Measurements from ENCODE around the gene PALD1.
A peak's percentile ranks its signal among the peaks of the same experiment; 100 is the strongest.

PALD1 gene

DNA sequence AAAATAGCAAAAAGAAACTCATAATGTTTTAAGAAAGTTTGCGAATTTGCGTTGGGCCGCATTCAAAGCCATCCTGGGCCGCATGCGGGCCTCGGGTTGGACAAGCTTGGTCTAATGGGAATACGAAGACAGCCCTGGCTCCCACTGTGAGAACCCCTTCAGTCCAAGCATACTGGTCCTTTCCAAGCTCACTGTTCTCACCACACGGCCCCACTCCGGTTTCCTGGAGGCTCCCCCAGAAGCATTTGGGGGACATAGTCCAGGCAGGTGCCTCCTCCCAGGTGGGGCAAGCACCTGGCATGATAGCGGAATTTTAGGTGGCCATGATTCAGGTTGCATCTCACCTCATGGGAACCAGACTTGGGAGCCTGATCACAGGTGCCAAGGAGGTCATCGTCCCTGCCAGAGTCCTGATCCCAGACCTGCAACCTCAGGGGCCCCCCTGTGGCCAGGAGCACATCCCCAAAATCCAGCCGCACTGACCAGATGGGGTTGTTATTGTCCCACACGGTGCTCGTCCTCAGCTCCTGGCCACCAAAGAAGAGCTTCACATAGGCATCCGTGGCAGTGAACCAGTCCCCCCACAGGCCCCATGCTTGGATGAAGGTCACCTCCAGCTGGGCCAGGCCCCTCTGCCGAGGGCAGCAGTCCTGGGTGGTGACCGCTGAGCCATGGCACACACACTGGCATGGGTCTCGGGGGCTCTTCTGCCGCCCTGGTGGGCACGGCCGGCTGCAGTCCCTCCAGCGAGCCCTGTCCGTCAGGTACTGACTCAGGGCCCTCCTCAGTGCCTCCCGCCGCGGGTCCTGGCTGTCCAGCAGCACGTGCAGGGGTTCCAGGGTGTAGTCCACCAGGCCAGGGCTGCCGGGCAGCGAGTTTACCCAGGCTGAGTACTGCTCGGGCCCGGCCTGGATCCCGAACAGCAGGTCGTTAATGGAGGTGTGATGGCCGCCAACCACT, 119.6 kb downstream of the PALD1 start:
- ChIA-PET POLR2A (interaction anchor here (0.6 kb wide), 1 partner anchor 55 kb away, joined by 4 read pairs; no protein-coding TSS in a partner anchor), CTCF (interaction anchor here (0.8 kb wide), 1 partner anchor 20 kb away, joined by 3 read pairs; no protein-coding TSS in a partner anchor)
- no peak for DNase-seq (ENCODE audit: extremely low spot score)
- TF ChIP-seq, protein P1, sequence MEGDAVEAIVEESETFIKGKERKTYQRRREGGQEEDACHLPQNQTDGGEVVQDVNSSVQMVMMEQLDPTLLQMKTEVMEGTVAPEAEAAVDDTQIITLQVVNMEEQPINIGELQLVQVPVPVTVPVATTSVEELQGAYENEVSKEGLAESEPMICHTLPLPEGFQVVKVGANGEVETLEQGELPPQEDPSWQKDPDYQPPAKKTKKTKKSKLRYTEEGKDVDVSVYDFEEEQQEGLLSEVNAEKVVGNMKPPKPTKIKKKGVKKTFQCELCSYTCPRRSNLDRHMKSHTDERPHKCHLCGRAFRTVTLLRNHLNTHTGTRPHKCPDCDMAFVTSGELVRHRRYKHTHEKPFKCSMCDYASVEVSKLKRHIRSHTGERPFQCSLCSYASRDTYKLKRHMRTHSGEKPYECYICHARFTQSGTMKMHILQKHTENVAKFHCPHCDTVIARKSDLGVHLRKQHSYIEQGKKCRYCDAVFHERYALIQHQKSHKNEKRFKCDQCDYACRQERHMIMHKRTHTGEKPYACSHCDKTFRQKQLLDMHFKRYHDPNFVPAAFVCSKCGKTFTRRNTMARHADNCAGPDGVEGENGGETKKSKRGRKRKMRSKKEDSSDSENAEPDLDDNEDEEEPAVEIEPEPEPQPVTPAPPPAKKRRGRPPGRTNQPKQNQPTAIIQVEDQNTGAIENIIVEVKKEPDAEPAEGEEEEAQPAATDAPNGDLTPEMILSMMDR (IDR thresholded peaks at IDR 0.05; ENCODE audit: control extremely low read depth, extremely low read depth, low read depth, missing control alignments): no peak

- no peak for DNase-seq (ENCODE audit: extremely low spot score)
- POLR2A ChIA-PET: interaction anchor here (0.6 kb wide), 1 partner anchor 54 kb away, joined by 4 read pairs; no protein-coding TSS in a partner anchor
Observed at GRCh38 chr10:70598857-70599295, 120.3 kb downstream of the PALD1 start.

GRCh38 chr10:70599319-70599718, 120.8 kb downstream of the PALD1 start:
- TF ChIP-seq, protein P1 (IDR thresholded peaks at IDR 0.05; ENCODE audit: control extremely low read depth, extremely low read depth, low read depth, missing control alignments): no peak
- ChIA-PET POLR2A (no interaction called here), CTCF (no interaction called here)
- DNase-seq (ENCODE audit: extremely low spot score): no peak

More at GRCh38 chr10:70598857-70599295, 120.3 kb downstream of the PALD1 start:
- CTCF ChIA-PET: no interaction called here
- TF ChIP-seq, protein P1 (IDR thresholded peaks at IDR 0.05; ENCODE audit: control extremely low read depth, extremely low read depth, low read depth, missing control alignments): no peak

GRCh38 chr10:70599791-70600190, 121.2 kb downstream of the PALD1 start:
- CTCF ChIA-PET: no interaction called here
- TF ChIP-seq, protein P1 (IDR thresholded peaks at IDR 0.05; ENCODE audit: control extremely low read depth, extremely low read depth, low read depth, missing control alignments): no peak
- POLR2A ChIA-PET: no interaction called here
- DNase-seq (ENCODE audit: extremely low spot score): peak; percentile 16

GRCh38 chr10:70600512-70601395, 122.2 kb downstream of the PALD1 start:
- ChIA-PET CTCF (interaction anchor here (0.9 to 3.1 kb wide), 4 partner anchors 10 to 41 kb away, joined by 3 to 9 read pairs (median 4); no protein-coding TSS in a partner anchor), POLR2A (no interaction called here)
- TF ChIP-seq, protein P1 (IDR thresholded peaks at IDR 0.05; ENCODE audit: control extremely low read depth, extremely low read depth, low read depth, missing control alignments): no peak
- DNase-seq (ENCODE audit: extremely low spot score): peak; percentile 27

DNA sequence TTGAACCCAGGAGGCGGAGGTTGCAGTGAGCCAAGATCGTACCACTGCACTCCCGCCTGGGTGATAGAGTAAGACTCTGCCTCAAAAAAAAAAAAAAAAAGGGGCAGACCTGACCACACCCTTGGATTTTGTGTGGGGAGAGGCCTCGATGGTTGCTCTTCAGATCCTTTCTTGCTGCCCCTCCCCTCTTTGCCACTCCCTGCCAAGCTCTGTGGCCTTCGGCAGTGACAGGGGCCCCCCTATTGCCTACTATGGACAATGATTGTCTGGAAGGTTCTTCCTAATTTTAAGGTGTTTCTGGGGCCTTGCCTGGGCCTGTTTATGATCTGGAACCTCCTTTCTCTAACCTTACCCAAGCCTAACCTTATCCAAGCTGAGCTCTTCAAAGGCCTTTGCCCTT, 123.2 kb downstream of the PALD1 start:
- no peak for DNase-seq (ENCODE audit: extremely low spot score)
- CTCF ChIA-PET: interaction anchor here (0.9 to 3.1 kb wide), 4 partner anchors 11 to 42 kb away, joined by 3 to 9 read pairs (median 4); no protein-coding TSS in a partner anchor
- TF ChIP-seq, protein P1 (IDR thresholded peaks at IDR 0.05; ENCODE audit: control extremely low read depth, extremely low read depth, low read depth, missing control alignments): no peak
- POLR2A ChIA-PET: no interaction called here

Data from GM10248 (cell line).